Loucy (cell line): ENCODE measurements around the gene RBM39.
"Not testable (repeated sequence)": the region's sequence is repeated elsewhere in the genome, so short reads cannot be mapped to it uniquely, and the experiment has no call there.

Source experiments
- CTCF ChIP-seq: fragments of 200-600 bp; sonication (generic); conservative IDR thresholded peaks from 2 replicates; pipeline ENCODE4 v1.5.1; 2014; ENCODE audit warnings: mild to moderate bottlenecking, antibody characterized with exemption, low read length
- EZH2phosphoT487 ChIP-seq: fragments of 200-600 bp; IDR thresholded peaks from 2 replicates; pipeline ENCODE4 v1.6.1; 2018; ENCODE audit warnings: antibody characterized with exemption, mild to moderate bottlenecking, moderate library complexity, borderline replicate concordance

GRCh38 chr20:35718321-35718720 is 23.7 kb downstream of the RBM39 start:
- TF ChIP-seq CTCF, EZH2phosphoT487: not testable (repeated sequence)
